Neural cell (in vitro differentiated cells): ENCODE results near the gene ENDOD1. TPM values are rescaled to one million over a fixed set of nuclear protein-coding genes. Genes with fewer than 3 reads are reported as not detected.
"Not testable (repeated sequence)": the region's sequence is repeated elsewhere in the genome, so short reads cannot be mapped to it uniquely, and the experiment has no call there.

Source experiments
- H2AFZ ChIP-seq: fragments of 200-600, 300-800 bp; sonication (generic), shearing (Covaris generic); 2 replicates; pipeline ENCODE4 v1.6.0; 2014; ENCODE audit warnings: low read depth, mild to moderate bottlenecking, antibody characterized with exemption, low read length, moderate library complexity
- H3F3A ChIP-seq: fragments of 200-600 bp; shearing (Covaris generic); 2 replicates; pipeline ENCODE4 v1.6.1; 2016; ENCODE audit warnings: mild to moderate bottlenecking, moderate library complexity, mixed read lengths, antibody characterized with exemption, low read length; ENCODE audit not compliant: insufficient read depth, poor library complexity, severe bottlenecking
- H3K27ac ChIP-seq: fragments of 200-600, 300-800 bp; sonication (generic), shearing (Covaris generic); 2 replicates; pipeline ENCODE4 v1.5.1; 2014; ENCODE audit warnings: mild to moderate bottlenecking, low read length, moderate library complexity
- H3K27me3 ChIP-seq: fragments of 300-800, 200-600 bp; sonication (generic), shearing (Covaris generic); 2 replicates; pipeline ENCODE4 v1.6.0; 2014; ENCODE audit warnings: mild to moderate bottlenecking, low read depth, low read length, moderate library complexity; ENCODE audit not compliant: insufficient read depth
- H3K36me3 ChIP-seq: fragments of 300-800, 200-600 bp; sonication (generic), shearing (Covaris generic); 2 replicates; pipeline ENCODE4 v1.5.1; 2014; ENCODE audit warnings: mild to moderate bottlenecking, antibody characterized with exemption, low read length, moderate library complexity; ENCODE audit not compliant: insufficient read depth
- H3K4me2 ChIP-seq: fragments of 300-800, 200-600 bp; sonication (generic), shearing (Covaris generic); 2 replicates; pipeline ENCODE4 v1.6.0; 2014; ENCODE audit warnings: mild to moderate bottlenecking, low read length
- H3K4me3 ChIP-seq: fragments of 300-800, 200-600 bp; sonication (generic), shearing (Covaris generic); 2 replicates; pipeline ENCODE4 v1.5.1; 2014; ENCODE audit warnings: mild to moderate bottlenecking, low read length, moderate library complexity
- H3K79me2 ChIP-seq: fragments of 200-600 bp; shearing (Covaris generic); replicated peaks from 2 replicates; pipeline ENCODE4 v1.6.0; 2014; ENCODE audit warnings: mild to moderate bottlenecking, low read length, moderate library complexity; ENCODE audit not compliant: insufficient read depth
- H3K9ac ChIP-seq: fragments of 300-800, 200-600 bp; sonication (generic), shearing (Covaris generic); 2 replicates; pipeline ENCODE4 v1.6.1; 2016; ENCODE audit warnings: mild to moderate bottlenecking, low read length, mixed read lengths
- H3K9me2 ChIP-seq: fragments of 200-600 bp; shearing (Covaris generic); 2 replicates; pipeline ENCODE4 v1.6.1; 2016; ENCODE audit warnings: mild to moderate bottlenecking, low read length, mixed read lengths; ENCODE audit not compliant: insufficient read depth
- H3K9me3 ChIP-seq: fragments of 200-600, 300-800 bp; sonication (generic), shearing (Covaris generic); 2 replicates; pipeline ENCODE4 v1.6.1; 2016; ENCODE audit warnings: mild to moderate bottlenecking, mixed run types, low read length, moderate library complexity, mixed read lengths
- H4K20me1 ChIP-seq: fragments of 200-600 bp; shearing (Covaris generic); 2 replicates; pipeline ENCODE4 v1.6.1; 2016; ENCODE audit warnings: mild to moderate bottlenecking, mixed run types; ENCODE audit not compliant: insufficient read depth
- EP300 ChIP-seq: fragments of 450-650 bp; conservative IDR thresholded peaks from 2 replicates; pipeline ENCODE4 v1.6.1; 2014; ENCODE audit warnings: antibody characterized with exemption, mild to moderate bottlenecking, moderate library complexity; ENCODE audit not compliant: poor library complexity, severe bottlenecking
- EZH2 ChIP-seq: fragments of 200-600, 300-800 bp; shearing (Covaris generic), sonication (generic); IDR thresholded peaks from 2 replicates; pipeline ENCODE4 v1.6.1; 2014; ENCODE audit warnings: antibody characterized with exemption, low read length, borderline replicate concordance, mild to moderate bottlenecking; ENCODE audit not compliant: insufficient read depth, poor library complexity, severe bottlenecking
- MXI1 ChIP-seq: fragments of 450-650 bp; conservative IDR thresholded peaks from 2 replicates; pipeline ENCODE4 v1.6.1; 2014; ENCODE audit warnings: antibody characterized with exemption, mild to moderate bottlenecking; ENCODE audit not compliant: poor library complexity, severe bottlenecking
- POLR2AphosphoS5 ChIP-seq: IDR thresholded peaks from 2 replicates; pipeline ENCODE4 v1.6.1; 2012
- RAD21 ChIP-seq: fragments of 450-650 bp; conservative IDR thresholded peaks from 2 replicates; pipeline ENCODE4 v1.6.1; 2014; ENCODE audit warnings: antibody characterized with exemption, mild to moderate bottlenecking, moderate library complexity
- REST ChIP-seq: IDR thresholded peaks from 2 replicates; pipeline ENCODE4 v1.6.1; 2012; ENCODE audit warnings: borderline replicate concordance
- SMC3 ChIP-seq: fragments of 450-650 bp; conservative IDR thresholded peaks from 2 replicates; pipeline ENCODE4 v1.6.1; 2014; ENCODE audit warnings: antibody characterized with exemption, mild to moderate bottlenecking, moderate library complexity; ENCODE audit not compliant: poor library complexity
- TAF1 ChIP-seq: IDR thresholded peaks from 2 replicates; pipeline ENCODE4 v1.6.1; 2012; ENCODE audit warnings: low read depth
- polyA plus RNA-seq: library from polyadenylated mRNA; depleted of rRNA; stranded (reverse); fragments of >200 nt; gene quantifications from 2 replicates; pipeline ENCODE4 v1.2.3, GENCODE V29; 2014
- TF ChIP-seq, protein P1 (sequence below): fragments of 450-650 bp; IDR thresholded peaks from 2 replicates; pipeline ENCODE4 v1.5.1; 2014; ENCODE audit warnings: antibody characterized with exemption, mild to moderate bottlenecking, moderate library complexity; ENCODE audit not compliant: poor library complexity, severe bottlenecking

ENDOD1 gene
- polyA plus RNA-seq, 1 donor from 2014 or later: 4.9 TPM

GRCh38 chr11:95135155-95135554, 45.5 kb downstream of the ENDOD1 start:
- no peaks in the 10 kb centered on the region for H3F3A ChIP-seq
- TF ChIP-seq EZH2 (no peak), REST (no peak), SMC3 (no peak), MXI1 (no peak), EP300 (no peak), TAF1 (no peak), POLR2AphosphoS5 (no peak), RAD21 (no peak)
- TF ChIP-seq, protein P1, sequence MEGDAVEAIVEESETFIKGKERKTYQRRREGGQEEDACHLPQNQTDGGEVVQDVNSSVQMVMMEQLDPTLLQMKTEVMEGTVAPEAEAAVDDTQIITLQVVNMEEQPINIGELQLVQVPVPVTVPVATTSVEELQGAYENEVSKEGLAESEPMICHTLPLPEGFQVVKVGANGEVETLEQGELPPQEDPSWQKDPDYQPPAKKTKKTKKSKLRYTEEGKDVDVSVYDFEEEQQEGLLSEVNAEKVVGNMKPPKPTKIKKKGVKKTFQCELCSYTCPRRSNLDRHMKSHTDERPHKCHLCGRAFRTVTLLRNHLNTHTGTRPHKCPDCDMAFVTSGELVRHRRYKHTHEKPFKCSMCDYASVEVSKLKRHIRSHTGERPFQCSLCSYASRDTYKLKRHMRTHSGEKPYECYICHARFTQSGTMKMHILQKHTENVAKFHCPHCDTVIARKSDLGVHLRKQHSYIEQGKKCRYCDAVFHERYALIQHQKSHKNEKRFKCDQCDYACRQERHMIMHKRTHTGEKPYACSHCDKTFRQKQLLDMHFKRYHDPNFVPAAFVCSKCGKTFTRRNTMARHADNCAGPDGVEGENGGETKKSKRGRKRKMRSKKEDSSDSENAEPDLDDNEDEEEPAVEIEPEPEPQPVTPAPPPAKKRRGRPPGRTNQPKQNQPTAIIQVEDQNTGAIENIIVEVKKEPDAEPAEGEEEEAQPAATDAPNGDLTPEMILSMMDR: no peak
- H3K4me3 ChIP-seq: no peak overlapping the region
- no peak overlapping the region for H3K4me2 ChIP-seq
- no peaks in the 10 kb centered on the region for H3K27me3 ChIP-seq
- H2AFZ ChIP-seq: no peak overlapping the region
- H3K9ac ChIP-seq: no peak overlapping the region
- no peaks in the 10 kb centered on the region for H3K9me3 ChIP-seq
- H4K20me1 ChIP-seq: no peaks in the 10 kb centered on the region
- H3K9me2 ChIP-seq: no peaks in the 10 kb centered on the region
- no peaks in the 10 kb centered on the region for H3K36me3 ChIP-seq
- H3K79me2 ChIP-seq: no peaks in the 10 kb centered on the region
- H3K27ac ChIP-seq: no peak overlapping the region

- Histone ChIP-seq H2AFZ (no peak overlapping the region), H3K27me3 (no peaks in the 10 kb centered on the region), H3K36me3 (no peaks in the 10 kb centered on the region), H3K9me2 (no peaks in the 10 kb centered on the region), H3K79me2 (no peaks in the 10 kb centered on the region), H3K9ac (no peak overlapping the region), H3K27ac (no peak overlapping the region), H3K4me2 (no peak overlapping the region), H3K9me3 (no peaks in the 10 kb centered on the region), H4K20me1 (no peaks in the 10 kb centered on the region), H3K4me3 (no peak overlapping the region), H3F3A (no peaks in the 10 kb centered on the region)
- no peak for TF ChIP-seq POLR2AphosphoS5
- TF ChIP-seq, protein P1: no peak
- no peak for TF ChIP-seq SMC3
- no peak for TF ChIP-seq EP300
- TF ChIP-seq RAD21: no peak
- TF ChIP-seq EZH2: no peak
- TF ChIP-seq MXI1: no peak
- TF ChIP-seq TAF1: no peak
- no peak for TF ChIP-seq REST
These were observed 46.2 kb downstream of the ENDOD1 start for GRCh38 chr11:95135880-95136279.

DNA sequence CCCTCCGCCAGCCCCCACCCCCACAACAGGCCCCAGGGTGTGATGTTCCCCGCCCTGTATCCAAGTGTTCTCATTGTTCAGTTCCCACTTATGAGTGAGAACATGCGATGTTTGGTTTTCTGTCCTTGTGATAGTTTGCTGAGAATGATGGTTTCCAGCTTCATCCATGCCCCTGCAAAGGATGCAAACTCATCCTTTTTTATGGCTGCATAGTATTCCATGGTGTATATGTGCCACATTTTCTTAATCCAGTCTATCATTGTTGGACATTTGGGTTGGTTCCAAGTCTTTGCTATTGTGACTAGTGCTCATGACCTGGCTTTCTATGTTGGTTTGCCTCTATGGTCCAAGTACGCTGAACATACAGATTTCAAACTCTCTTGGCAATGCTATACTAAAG, 47.1 kb downstream of the ENDOD1 start:
- not testable (repeated sequence) for H3K9ac ChIP-seq, H3K4me3 ChIP-seq, H3K79me2 ChIP-seq, H3K36me3 ChIP-seq, H4K20me1 ChIP-seq, H2AFZ ChIP-seq, H3K27me3 ChIP-seq, H3F3A ChIP-seq, H3K27ac ChIP-seq, H3K9me3 ChIP-seq, H3K4me2 ChIP-seq, H3K9me2 ChIP-seq
